ENCODE measurements around the gene CSTA.

- TF ChIP-seq CTCF (IDR thresholded peaks at IDR 0.05; ENCODE audit: poor library complexity), result no peak
- TF ChIP-seq EZH2 (IDR thresholded peaks at IDR 0.05; ENCODE audit: borderline replicate concordance), result no peak
- no peak for TF ChIP-seq EZH2phosphoT487 (IDR thresholded peaks at IDR 0.05; ENCODE audit: low read depth, severe bottlenecking, unreplicated experiment)
Measured at GRCh38 chr3:122307976-122308375, 17.1 kb upstream of the CSTA start.
